RWPE2 (cell line): Measurements from ENCODE around the gene SLC10A6.

Experiments used
- ATAC-seq: fragments of 200-7000 bp; cut with Tn5 transposase; 3 replicates; pipeline ENCODE4 v1.9.1; 2021; ENCODE audit warnings: low read depth
- DNase-seq: peaks from one replicate; pipeline ENCODE4 v3.0.0-alpha.2; 2020; ENCODE audit warnings: low spot score
- H3K27ac ChIP-seq: fragments of 450-650 bp; 2 replicates; pipeline ENCODE4 v1.5.1; 2017; ENCODE audit warnings: mild to moderate bottlenecking; ENCODE audit not compliant: poor library complexity, severe bottlenecking
- H3K27me3 ChIP-seq: fragments of 250-450 bp; sonication (Bioruptor Pico); 2 replicates; pipeline ENCODE4 v1.5.1; 2021; ENCODE audit warnings: mild to moderate bottlenecking, moderate library complexity; ENCODE audit not compliant: insufficient read depth, poor library complexity, severe bottlenecking
- H3K36me3 ChIP-seq: fragments of 250-450 bp; sonication (Bioruptor Pico); 2 replicates; pipeline ENCODE4 v1.5.1; 2020; ENCODE audit warnings: low read depth, mild to moderate bottlenecking, moderate library complexity
- H3K4me1 ChIP-seq: fragments of 250-450 bp; sonication (Bioruptor Pico); 2 replicates; pipeline ENCODE4 v1.5.1; 2021; ENCODE audit warnings: mild to moderate bottlenecking, moderate library complexity; ENCODE audit not compliant: insufficient read depth, poor library complexity, severe bottlenecking
- H3K4me3 ChIP-seq: fragments of 250-450 bp; sonication (Bioruptor Pico); 2 replicates; pipeline ENCODE4 v1.5.1; 2021; ENCODE audit warnings: mild to moderate bottlenecking, moderate library complexity; ENCODE audit not compliant: severe bottlenecking
- H3K9me3 ChIP-seq: fragments of 250-450 bp; sonication (Bioruptor Pico); 2 replicates; pipeline ENCODE4 v1.5.1; 2021; ENCODE audit warnings: mild to moderate bottlenecking, moderate library complexity; ENCODE audit not compliant: severe bottlenecking
- TF ChIP-seq, protein P1 (sequence below): fragments of 450-650 bp; IDR thresholded peaks from one replicate; pipeline ENCODE4 v1.5.1; 2017; ENCODE audit warnings: mild to moderate bottlenecking, moderate library complexity; ENCODE audit not compliant: poor library complexity, severe bottlenecking

The SLC10A6 gene

DNA sequence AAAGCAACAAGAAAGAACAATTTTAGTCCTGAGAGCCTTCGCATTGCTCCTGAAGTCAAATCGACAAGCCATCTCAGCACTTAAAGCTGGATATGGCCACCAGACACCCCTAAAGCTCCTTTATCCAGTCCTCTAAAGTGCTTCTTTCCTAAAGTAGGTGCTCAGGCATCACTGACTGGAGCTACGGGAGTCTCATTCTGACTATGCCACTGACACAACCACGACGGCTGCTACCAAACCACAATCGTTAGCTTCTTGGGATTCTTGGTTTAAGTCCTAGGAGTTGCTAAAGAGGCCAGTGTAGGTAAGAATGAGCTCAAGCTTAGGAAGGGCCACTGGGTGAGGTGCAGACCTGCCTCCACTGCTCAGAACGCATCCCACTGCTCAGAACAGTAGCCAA lies 1.0 kb downstream of the SLC10A6 start:
- H3K9me3 ChIP-seq, result no peaks in the 10 kb centered on the region
- TF ChIP-seq, protein P1, sequence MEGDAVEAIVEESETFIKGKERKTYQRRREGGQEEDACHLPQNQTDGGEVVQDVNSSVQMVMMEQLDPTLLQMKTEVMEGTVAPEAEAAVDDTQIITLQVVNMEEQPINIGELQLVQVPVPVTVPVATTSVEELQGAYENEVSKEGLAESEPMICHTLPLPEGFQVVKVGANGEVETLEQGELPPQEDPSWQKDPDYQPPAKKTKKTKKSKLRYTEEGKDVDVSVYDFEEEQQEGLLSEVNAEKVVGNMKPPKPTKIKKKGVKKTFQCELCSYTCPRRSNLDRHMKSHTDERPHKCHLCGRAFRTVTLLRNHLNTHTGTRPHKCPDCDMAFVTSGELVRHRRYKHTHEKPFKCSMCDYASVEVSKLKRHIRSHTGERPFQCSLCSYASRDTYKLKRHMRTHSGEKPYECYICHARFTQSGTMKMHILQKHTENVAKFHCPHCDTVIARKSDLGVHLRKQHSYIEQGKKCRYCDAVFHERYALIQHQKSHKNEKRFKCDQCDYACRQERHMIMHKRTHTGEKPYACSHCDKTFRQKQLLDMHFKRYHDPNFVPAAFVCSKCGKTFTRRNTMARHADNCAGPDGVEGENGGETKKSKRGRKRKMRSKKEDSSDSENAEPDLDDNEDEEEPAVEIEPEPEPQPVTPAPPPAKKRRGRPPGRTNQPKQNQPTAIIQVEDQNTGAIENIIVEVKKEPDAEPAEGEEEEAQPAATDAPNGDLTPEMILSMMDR, result no peak

GRCh38 chr4:86847571-86847970 lies 1.6 kb downstream of the SLC10A6 start:
- Histone ChIP-seq H3K27ac (no peak overlapping the region), H3K36me3 (no peaks in the 10 kb centered on the region), H3K9me3 (no peaks in the 10 kb centered on the region), H3K27me3 (no peaks in the 10 kb centered on the region), H3K4me1 (peaks cover 6% of the 10 kb centered on the region), H3K4me3 (no peak overlapping the region)
- no peak for ATAC-seq
- TF ChIP-seq, protein P1, result no peak
- DNase-seq, result no peak

More for the DNA sequence above, 1.0 kb downstream of the SLC10A6 start:
- no peaks in the 10 kb centered on the region for H3K27me3 ChIP-seq
- no peak for DNase-seq
- H3K4me3 ChIP-seq, result no peak overlapping the region
- no peak for ATAC-seq
- H3K27ac ChIP-seq, result no peak overlapping the region
- H3K4me1 ChIP-seq, result peaks cover 6% of the 10 kb centered on the region
- no peaks in the 10 kb centered on the region for H3K36me3 ChIP-seq

DNA sequence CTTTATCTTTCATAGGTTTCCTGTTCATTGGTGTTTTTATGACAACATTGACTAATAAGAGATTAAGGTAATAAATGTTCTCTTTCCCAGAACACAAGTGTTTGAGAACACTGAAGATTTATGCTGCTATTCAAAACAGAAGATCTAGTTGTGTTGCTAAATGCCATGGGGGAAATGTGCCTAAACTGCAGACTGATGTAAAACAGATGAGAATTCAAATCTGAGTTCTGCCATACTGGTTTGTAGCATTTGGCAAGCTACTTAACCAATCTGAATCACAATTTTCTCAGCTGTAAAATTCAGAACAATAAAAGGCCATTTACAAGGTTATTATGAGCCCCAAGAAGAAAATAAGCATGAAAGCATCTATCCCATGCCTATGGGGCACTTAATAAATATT lies 2.3 kb downstream of the SLC10A6 start:
- Histone ChIP-seq H3K27me3 (no peaks in the 10 kb centered on the region), H3K27ac (no peak overlapping the region), H3K4me1 (peaks cover 9% of the 10 kb centered on the region), H3K4me3 (no peak overlapping the region), H3K36me3 (no peaks in the 10 kb centered on the region), H3K9me3 (no peaks in the 10 kb centered on the region)
- no peak for ATAC-seq
- DNase-seq, result no peak
- TF ChIP-seq, protein P1, result no peak

- Histone ChIP-seq H3K27me3 (no peaks in the 10 kb centered on the region), H3K4me3 (no peak overlapping the region), H3K4me1 (peaks cover 22% of the 10 kb centered on the region), H3K9me3 (no peaks in the 10 kb centered on the region), H3K27ac (peak overlapping the region; percentile 57), H3K36me3 (no peaks in the 10 kb centered on the region)
- peak; percentile 72 for ATAC-seq
- TF ChIP-seq, protein P1, result no peak
- no peak for DNase-seq
Observed at GRCh38 chr4:86845593-86845992, 3.6 kb downstream of the SLC10A6 start.

GRCh38 chr4:86841309-86841708 lies 7.9 kb downstream of the SLC10A6 start:
- no peaks in the 10 kb centered on the region for H3K27me3 ChIP-seq
- ATAC-seq, result peak; percentile 84

More at GRCh38 chr4:86841309-86841708, 7.9 kb downstream of the SLC10A6 start:
- Histone ChIP-seq H3K4me1 (peaks cover 26% of the 10 kb centered on the region), H3K4me3 (no peak overlapping the region), H3K9me3 (no peaks in the 10 kb centered on the region), H3K27ac (peak overlapping the region; percentile 88), H3K36me3 (no peaks in the 10 kb centered on the region)
- TF ChIP-seq, protein P1, result no peak
- no peak for DNase-seq
